ENCODE measurements around the gene UBD.

Gene UBD

GRCh38 chr6:29510746-29511300 is 48.7 kb downstream of the UBD start:
- TF ChIP-seq ZFP30 (CRISPR knock-in tag; IDR thresholded peaks at IDR 0.05) (no peak), ESRRG (CRISPR knock-in tag; IDR thresholded peaks at IDR 0.05) (no peak), ISL1 (CRISPR knock-in tag; IDR thresholded peaks at IDR 0.05) (no peak), OSR1 (CRISPR knock-in tag; IDR thresholded peaks at IDR 0.05) (no peak), ZNF8 (CRISPR knock-in tag; IDR thresholded peaks at IDR 0.05) (no peak), ARNTL (CRISPR knock-in tag; IDR thresholded peaks at IDR 0.05; ENCODE audit: borderline replicate concordance, low read depth) (no peak), CSDC2 (CRISPR knock-in tag; IDR thresholded peaks at IDR 0.05) (no peak), RARB (CRISPR knock-in tag; IDR thresholded peaks at IDR 0.05) (no peak), BACH2 (CRISPR knock-in tag; IDR thresholded peaks at IDR 0.05; ENCODE audit: borderline replicate concordance) (no peak), TSHZ2 (CRISPR knock-in tag; IDR thresholded peaks at IDR 0.05) (no peak)
- ATAC-seq: no peak

- TF ChIP-seq ARNTL (CRISPR knock-in tag; IDR thresholded peaks at IDR 0.05; ENCODE audit: borderline replicate concordance, low read depth) (no peak), ZFP3 (CRISPR knock-in tag; IDR thresholded peaks at IDR 0.05) (no peak), ESRRG (CRISPR knock-in tag; IDR thresholded peaks at IDR 0.05) (no peak), CREB5 (CRISPR knock-in tag; IDR thresholded peaks at IDR 0.05; ENCODE audit: low read depth) (no peak), ISL1 (CRISPR knock-in tag; IDR thresholded peaks at IDR 0.05) (no peak), ZFP30 (CRISPR knock-in tag; IDR thresholded peaks at IDR 0.05) (no peak), TCF4 (CRISPR knock-in tag; IDR thresholded peaks at IDR 0.05; ENCODE audit: borderline replicate concordance) (no peak), ZC3H10 (CRISPR knock-in tag; IDR thresholded peaks at IDR 0.05) (no peak), PPARA (CRISPR knock-in tag; IDR thresholded peaks at IDR 0.05; ENCODE audit: borderline replicate concordance) (no peak), TSHZ2 (CRISPR knock-in tag; IDR thresholded peaks at IDR 0.05) (no peak), GLIS3 (CRISPR knock-in tag; IDR thresholded peaks at IDR 0.05) (no peak), BACH2 (CRISPR knock-in tag; IDR thresholded peaks at IDR 0.05; ENCODE audit: borderline replicate concordance) (no peak), POU6F1 (CRISPR knock-in tag; IDR thresholded peaks at IDR 0.05; ENCODE audit: borderline replicate concordance, low read depth) (no peak), ZNF8 (CRISPR knock-in tag; IDR thresholded peaks at IDR 0.05) (no peak), TOX (CRISPR knock-in tag; IDR thresholded peaks at IDR 0.05; ENCODE audit: borderline replicate concordance) (no peak)
These were observed 49.3 kb downstream of the UBD start for GRCh38 chr6:29510202-29510601.

GRCh38 chr6:29509711-29510110 is 49.8 kb downstream of the UBD start:
- no peak for ATAC-seq
- TF ChIP-seq BACH2 (CRISPR knock-in tag; IDR thresholded peaks at IDR 0.05; ENCODE audit: borderline replicate concordance) (no peak), PPARA (CRISPR knock-in tag; IDR thresholded peaks at IDR 0.05; ENCODE audit: borderline replicate concordance) (no peak), POU6F1 (CRISPR knock-in tag; IDR thresholded peaks at IDR 0.05; ENCODE audit: borderline replicate concordance, low read depth) (no peak), TSHZ2 (CRISPR knock-in tag; IDR thresholded peaks at IDR 0.05) (no peak), TOX (CRISPR knock-in tag; IDR thresholded peaks at IDR 0.05; ENCODE audit: borderline replicate concordance) (no peak), CREB5 (CRISPR knock-in tag; IDR thresholded peaks at IDR 0.05; ENCODE audit: low read depth) (no peak), ARNTL (CRISPR knock-in tag; IDR thresholded peaks at IDR 0.05; ENCODE audit: borderline replicate concordance, low read depth) (no peak), CSDC2 (CRISPR knock-in tag; IDR thresholded peaks at IDR 0.05) (no peak), GLIS3 (CRISPR knock-in tag; IDR thresholded peaks at IDR 0.05) (no peak), ZNF8 (CRISPR knock-in tag; IDR thresholded peaks at IDR 0.05) (no peak)

More at GRCh38 chr6:29510202-29510601, 49.3 kb downstream of the UBD start:
- peak; percentile 47; the same call in 2 of the 3 replicates for ATAC-seq

Measured in SK-N-SH treated with all-trans-retinoic acid at 6 μM for 48 hours (cell line).